Endodermal cell (in vitro differentiated cells): ENCODE results near the gene RHBG. TPM values are rescaled to one million over a fixed set of nuclear protein-coding genes. Genes with fewer than 3 reads are reported as not detected.

Source experiments
- DNase-seq: peaks from one replicate; pipeline ENCODE4 v3.0.0-alpha.2; 2017
- H3K27ac ChIP-seq: 2 replicates; pipeline ENCODE4 v1.5.1; 2013; ENCODE audit warnings: mild to moderate bottlenecking, low read depth, low read length, moderate library complexity
- H3K27me3 ChIP-seq: 2 replicates; pipeline ENCODE4 v1.6.1; 2013; ENCODE audit warnings: mild to moderate bottlenecking, low read length, moderate library complexity; ENCODE audit not compliant: insufficient read depth, control insufficient read depth, poor library complexity, severe bottlenecking
- H3K36me3 ChIP-seq: 2 replicates; pipeline ENCODE4 v1.7.0; 2013; ENCODE audit warnings: mild to moderate bottlenecking, low read length, moderate library complexity; ENCODE audit not compliant: control insufficient read depth, insufficient read depth
- H3K4me1 ChIP-seq: one replicate; pipeline ENCODE4 v1.7.0; 2013; ENCODE audit warnings: low read length; ENCODE audit not compliant: control insufficient read depth, insufficient read depth
- H3K4me3 ChIP-seq: 2 replicates; pipeline ENCODE4 v1.5.1; 2013; ENCODE audit warnings: mild to moderate bottlenecking, low read length, moderate library complexity
- H3K9ac ChIP-seq: 2 replicates; pipeline ENCODE4 v1.6.1; 2013; ENCODE audit warnings: mild to moderate bottlenecking, low read length, moderate library complexity; ENCODE audit not compliant: poor library complexity, severe bottlenecking; ENCODE audit errors: extremely low read depth
- H3K9me3 ChIP-seq: 2 replicates; pipeline ENCODE4 v1.6.1; 2013; ENCODE audit warnings: mild to moderate bottlenecking, low read length, moderate library complexity; ENCODE audit not compliant: control insufficient read depth
- H3K27ac Mint-ChIP-seq: 2 replicates; pipeline ENCODE4 v1.8.0; 2020; ENCODE audit warnings: mixed read lengths
- H3K27me3 Mint-ChIP-seq: 2 replicates; pipeline ENCODE4 v1.8.0; 2021; ENCODE audit warnings: mild to moderate bottlenecking, mixed read lengths; ENCODE audit not compliant: insufficient read depth
- H3K36me3 Mint-ChIP-seq: 2 replicates; pipeline ENCODE4 v1.8.0; 2020; ENCODE audit warnings: low read depth, mixed read lengths
- H3K4me1 Mint-ChIP-seq: 2 replicates; pipeline ENCODE4 v1.8.0; 2020; ENCODE audit warnings: mixed read lengths
- H3K4me3 Mint-ChIP-seq: 2 replicates; pipeline ENCODE4 v1.8.0; 2020; ENCODE audit warnings: mild to moderate bottlenecking, moderate library complexity, mixed read lengths
- H3K9me3 Mint-ChIP-seq: 2 replicates; pipeline ENCODE4 v1.8.0; 2020; ENCODE audit warnings: mild to moderate bottlenecking, mixed read lengths
- WGBS, 2 experiments: methylation state at CpG; one replicate each; pipeline versions ENCODE4 v1.1.5 to v1.1.7; 2013; ENCODE audit warnings: missing lambda C conversion rate in 2 of 2, mixed read lengths in 1 of 2; ENCODE audit not compliant: insufficient coverage in 1 of 2, insufficient read length in 1 of 2; 5-methylcytosine and 5-hydroxymethylcytosine counted together
- microRNA-seq: library from miRNA; unstranded; fragments of <30 nt; microRNA quantifications from one replicate; pipeline ENCODE4 v1.2.0, GENCODE V29; 2020; ENCODE audit warnings: borderline microRNAs expressed
- total RNA-seq, 2 donors: library from RNA; stranded (reverse); fragmentation: NEBNext Ultra II Directional in 1 of 2; extraction: Animal tissue kit (Norgen Biotek cat#: 25700) in 1 of 2; gene quantifications; 2 replicates in 1 of 2; 3 replicates in 1 of 2; pipeline ENCODE4 v1.2.1, GENCODE V29; 2021
- TF ChIP-seq, protein P1 (sequence below): fragments of 200-600 bp; sonication (generic); conservative IDR thresholded peaks from 2 replicates; pipeline ENCODE4 v1.5.0; 2021; ENCODE audit warnings: antibody characterized with exemption, mild to moderate bottlenecking

The RHBG gene
- total RNA-seq, 2 donors from 2014 or later = 3.9 to 4.0 TPM

DNA sequence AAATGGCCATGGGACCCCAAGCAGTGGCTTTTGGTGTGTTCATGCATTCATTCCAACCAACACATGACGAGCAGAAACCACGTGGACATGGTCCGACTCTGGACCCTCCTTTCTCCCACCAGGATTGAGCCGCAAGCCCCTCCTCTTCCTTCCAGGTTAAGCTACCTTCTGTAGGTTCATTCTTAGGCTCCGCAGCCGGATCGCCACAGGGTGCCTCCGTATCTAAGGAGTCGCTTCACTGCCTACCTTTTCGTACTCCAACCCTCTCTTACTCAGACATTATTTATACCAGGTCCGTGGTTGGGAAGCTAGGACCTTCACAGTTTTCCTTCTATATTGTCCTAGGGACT is 63.6 kb downstream of the RHBG start:
- H3K36me3 Mint-ChIP-seq = no peaks in the 10 kb centered on the region
- Histone ChIP-seq H3K4me1 (peaks cover 17% of the 10 kb centered on the region), H3K27me3 (peaks cover 78% of the 10 kb centered on the region), H3K9me3 (no peaks in the 10 kb centered on the region), H3K9ac (no peak overlapping the region), H3K4me3 (peak overlapping the region; percentile 71), H3K27ac (no peak overlapping the region), H3K36me3 (no peaks in the 10 kb centered on the region)
- peaks cover 78% of the 10 kb centered on the region for H3K27me3 Mint-ChIP-seq
- TF ChIP-seq, protein P1, sequence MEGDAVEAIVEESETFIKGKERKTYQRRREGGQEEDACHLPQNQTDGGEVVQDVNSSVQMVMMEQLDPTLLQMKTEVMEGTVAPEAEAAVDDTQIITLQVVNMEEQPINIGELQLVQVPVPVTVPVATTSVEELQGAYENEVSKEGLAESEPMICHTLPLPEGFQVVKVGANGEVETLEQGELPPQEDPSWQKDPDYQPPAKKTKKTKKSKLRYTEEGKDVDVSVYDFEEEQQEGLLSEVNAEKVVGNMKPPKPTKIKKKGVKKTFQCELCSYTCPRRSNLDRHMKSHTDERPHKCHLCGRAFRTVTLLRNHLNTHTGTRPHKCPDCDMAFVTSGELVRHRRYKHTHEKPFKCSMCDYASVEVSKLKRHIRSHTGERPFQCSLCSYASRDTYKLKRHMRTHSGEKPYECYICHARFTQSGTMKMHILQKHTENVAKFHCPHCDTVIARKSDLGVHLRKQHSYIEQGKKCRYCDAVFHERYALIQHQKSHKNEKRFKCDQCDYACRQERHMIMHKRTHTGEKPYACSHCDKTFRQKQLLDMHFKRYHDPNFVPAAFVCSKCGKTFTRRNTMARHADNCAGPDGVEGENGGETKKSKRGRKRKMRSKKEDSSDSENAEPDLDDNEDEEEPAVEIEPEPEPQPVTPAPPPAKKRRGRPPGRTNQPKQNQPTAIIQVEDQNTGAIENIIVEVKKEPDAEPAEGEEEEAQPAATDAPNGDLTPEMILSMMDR = no peak
- peak overlapping the region; percentile 33 for H3K4me3 Mint-ChIP-seq
- WGBS, 2 experiments = 2 to 3% methylated on average over 9 to 11 of the region's 11 CpGs
- DNase-seq = peak; percentile 90
- H3K4me1 Mint-ChIP-seq = peaks cover 59% of the 10 kb centered on the region
- H3K27ac Mint-ChIP-seq = no peak overlapping the region
- no peaks in the 10 kb centered on the region for H3K9me3 Mint-ChIP-seq

DNA sequence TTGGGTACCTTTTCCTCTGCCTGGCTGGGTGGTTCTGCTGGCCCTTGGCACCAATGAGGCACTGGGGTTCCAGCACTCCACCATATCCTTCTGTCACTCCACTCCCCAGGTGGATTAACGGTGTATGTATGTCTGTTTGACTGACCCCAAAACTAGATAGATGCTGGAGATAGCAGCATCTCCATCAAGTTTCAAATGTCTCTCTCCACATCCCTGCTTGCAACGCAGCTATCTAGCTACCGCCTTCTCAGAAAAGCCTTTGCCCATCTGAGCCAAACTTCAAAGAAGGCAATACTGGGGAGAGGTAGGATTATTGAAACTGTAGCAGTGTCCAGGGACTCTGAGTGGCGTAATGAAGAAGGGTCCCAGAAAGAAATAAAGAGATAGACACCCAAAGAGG is 64.0 kb downstream of the RHBG start:
- no peak for DNase-seq
- H3K4me1 Mint-ChIP-seq = peaks cover 57% of the 10 kb centered on the region
- no peak overlapping the region for H3K27ac Mint-ChIP-seq
- H3K36me3 ChIP-seq = no peaks in the 10 kb centered on the region
- no peak overlapping the region for H3K4me3 Mint-ChIP-seq
- no peaks in the 10 kb centered on the region for H3K9me3 Mint-ChIP-seq
- TF ChIP-seq, protein P1 = no peak
- H3K4me3 ChIP-seq = peak overlapping the region; percentile 71
- peaks cover 78% of the 10 kb centered on the region for H3K27me3 Mint-ChIP-seq
- H3K27ac ChIP-seq = no peak overlapping the region
- H3K36me3 Mint-ChIP-seq = no peaks in the 10 kb centered on the region
- H3K4me1 ChIP-seq = peaks cover 13% of the 10 kb centered on the region
- H3K9me3 ChIP-seq = no peaks in the 10 kb centered on the region
- peaks cover 78% of the 10 kb centered on the region for H3K27me3 ChIP-seq
- H3K9ac ChIP-seq = no peak overlapping the region
- 34 to 75% methylated on average over 1 to 4 of the region's 4 CpGs for WGBS, 2 experiments

DNA sequence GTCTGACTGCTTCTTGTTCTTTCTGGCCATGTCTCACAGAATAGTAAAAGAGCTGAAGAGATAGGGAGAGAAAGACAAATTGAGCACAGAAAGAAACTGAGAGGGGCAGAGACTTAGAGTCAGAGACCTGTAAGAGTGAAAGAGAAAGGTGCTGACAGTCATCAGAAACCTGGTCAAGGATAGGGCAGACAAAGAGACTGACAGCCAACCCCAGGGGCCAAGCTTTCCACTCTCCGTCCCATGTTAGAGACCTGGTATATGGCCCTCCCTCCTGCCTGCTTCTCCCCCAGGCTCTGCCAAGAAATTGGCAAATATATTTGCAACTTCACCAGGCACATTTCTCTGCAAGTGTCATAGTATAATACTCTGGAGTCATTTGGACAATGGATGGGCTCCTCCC is 64.6 kb downstream of the RHBG start:
- H3K9me3 ChIP-seq = no peaks in the 10 kb centered on the region
- Mint-ChIP-seq H3K4me3 (no peak overlapping the region), H3K27ac (no peak overlapping the region), H3K9me3 (no peaks in the 10 kb centered on the region), H3K36me3 (no peaks in the 10 kb centered on the region), H3K27me3 (peaks cover 80% of the 10 kb centered on the region), H3K4me1 (peaks cover 56% of the 10 kb centered on the region)
- peaks cover 78% of the 10 kb centered on the region for H3K27me3 ChIP-seq
- WGBS, 2 experiments = 27% methylated on average over 1 of the region's 1 CpG; no CpG with 5 or more reads in 1 of the 2 experiments
- no peak overlapping the region for H3K4me3 ChIP-seq
- peaks cover 11% of the 10 kb centered on the region for H3K4me1 ChIP-seq
- TF ChIP-seq, protein P1 = no peak
- H3K27ac ChIP-seq = no peak overlapping the region
- no peak overlapping the region for H3K9ac ChIP-seq
- DNase-seq = peak; percentile 68
- no peaks in the 10 kb centered on the region for H3K36me3 ChIP-seq

Small RNA genes within 50 kb of the gene (microRNA-seq; reads per million reads assigned to microRNA genes)
- gene MIR9-1 = not detected

Other genes starting within 250 kb of the RHBG start
- gene SEMA4A, start 215.6 kb upstream of the RHBG start, total RNA-seq = 10 to 100 TPM in 1 of 2 donors, 1 to 10 TPM in 1; 6.4 to 10.3 TPM
- 10 to 100 TPM; 20.9 to 22.7 TPM for gene SLC25A44, start 175.1 kb upstream of the RHBG start, total RNA-seq
- gene PMF1, start 156.2 kb upstream of the RHBG start, total RNA-seq = 100 to 1,000 TPM; 119 TPM
- 1 to 10 TPM; 4.6 to 5.4 TPM for gene BGLAP, start 127.0 kb upstream of the RHBG start, total RNA-seq
- 10 to 100 TPM; 12.2 to 16.4 TPM for gene PAQR6, start 121.2 kb upstream of the RHBG start, total RNA-seq
- 100 to 1,000 TPM; 103 to 111 TPM for gene SMG5, start 86.4 kb upstream of the RHBG start, total RNA-seq
- gene TMEM79, start 84.9 kb upstream of the RHBG start, total RNA-seq = 1 to 10 TPM; 1.5 to 1.9 TPM
- 10 to 100 TPM; 70.3 to 85.1 TPM for gene GLMP, start 73.5 kb upstream of the RHBG start, total RNA-seq
- gene VHLL, start 69.9 kb upstream of the RHBG start, total RNA-seq = not detected
- gene CCT3, start 30.9 kb upstream of the RHBG start, total RNA-seq = 100 to 1,000 TPM; 323 to 351 TPM
- gene TSACC, start 30.7 kb upstream of the RHBG start, total RNA-seq = 1 to 10 TPM in 1 of 2 donors, under 1 TPM in 1; 0.62 to 1.6 TPM
- gene MEF2D, start 131.6 kb downstream of the RHBG start, total RNA-seq = 10 to 100 TPM; 10.5 to 12.8 TPM
- 10 to 100 TPM; 28.6 to 36.9 TPM for gene IQGAP3, start 203.4 kb downstream of the RHBG start, total RNA-seq
- not detected for gene TTC24, start 210.5 kb downstream of the RHBG start, total RNA-seq
- 100 to 1,000 TPM in 1 of 2 donors, 10 to 100 TPM in 1; 96.0 to 129 TPM for gene NAXE, start 222.6 kb downstream of the RHBG start, total RNA-seq
- gene GPATCH4, start 232.3 kb downstream of the RHBG start, total RNA-seq = 10 to 100 TPM; 23.0 to 34.4 TPM